ENCODE results near the gene CRISP2.

- TF ChIP-seq, protein P1, sequence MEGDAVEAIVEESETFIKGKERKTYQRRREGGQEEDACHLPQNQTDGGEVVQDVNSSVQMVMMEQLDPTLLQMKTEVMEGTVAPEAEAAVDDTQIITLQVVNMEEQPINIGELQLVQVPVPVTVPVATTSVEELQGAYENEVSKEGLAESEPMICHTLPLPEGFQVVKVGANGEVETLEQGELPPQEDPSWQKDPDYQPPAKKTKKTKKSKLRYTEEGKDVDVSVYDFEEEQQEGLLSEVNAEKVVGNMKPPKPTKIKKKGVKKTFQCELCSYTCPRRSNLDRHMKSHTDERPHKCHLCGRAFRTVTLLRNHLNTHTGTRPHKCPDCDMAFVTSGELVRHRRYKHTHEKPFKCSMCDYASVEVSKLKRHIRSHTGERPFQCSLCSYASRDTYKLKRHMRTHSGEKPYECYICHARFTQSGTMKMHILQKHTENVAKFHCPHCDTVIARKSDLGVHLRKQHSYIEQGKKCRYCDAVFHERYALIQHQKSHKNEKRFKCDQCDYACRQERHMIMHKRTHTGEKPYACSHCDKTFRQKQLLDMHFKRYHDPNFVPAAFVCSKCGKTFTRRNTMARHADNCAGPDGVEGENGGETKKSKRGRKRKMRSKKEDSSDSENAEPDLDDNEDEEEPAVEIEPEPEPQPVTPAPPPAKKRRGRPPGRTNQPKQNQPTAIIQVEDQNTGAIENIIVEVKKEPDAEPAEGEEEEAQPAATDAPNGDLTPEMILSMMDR (IDR thresholded peaks at IDR 0.05), result no peak
- TF ChIP-seq POLR2A (IDR thresholded peaks at IDR 0.05; ENCODE audit: low read depth), result no peak
Observed at GRCh38 chr6:49666930-49667757, 46.2 kb downstream of the CRISP2 start.
